HG03175 (cell line): ENCODE measurements around the gene PBX1.
"Not testable (repeated sequence)": the region's sequence is repeated elsewhere in the genome, so short reads cannot be mapped to it uniquely, and the experiment has no call there.

Experiments used
- ATAC-seq: cut with Tn5 transposase; IDR thresholded peaks from one replicate; pipeline ENCODE4 v1.9.1; 2021; ENCODE audit warnings: mild to moderate bottlenecking, moderate library complexity; ENCODE audit not compliant: unreplicated experiment

Gene PBX1

GRCh38 chr1:164558461-164559341 lies at the start of gene PBX1:
Gene PBX1 (plus strand): TSS chr1:164559184.
- ATAC-seq, result peak; percentile 100

GRCh38 chr1:164510435-164510834 lies 48.5 kb upstream of the PBX1 start:
- ATAC-seq, result no peak

- no peak for ATAC-seq
Observed at GRCh38 chr1:164511001-164511705, 47.8 kb upstream of the PBX1 start.

- no peak for ATAC-seq
Observed at GRCh38 chr1:164515231-164515630, 43.8 kb upstream of the PBX1 start.

- ATAC-seq, result no peak
Observed at GRCh38 chr1:164515711-164516331, 43.2 kb upstream of the PBX1 start.

GRCh38 chr1:164516591-164516990 lies 42.4 kb upstream of the PBX1 start:
- ATAC-seq, result no peak

- ATAC-seq, result no peak
Observed at GRCh38 chr1:164518692-164519332, 40.2 kb upstream of the PBX1 start.

GRCh38 chr1:164519426-164519825 lies 39.6 kb upstream of the PBX1 start:
- ATAC-seq, result no peak

GRCh38 chr1:164524810-164525209 lies 34.2 kb upstream of the PBX1 start:
- no peak for ATAC-seq

- no peak for ATAC-seq
Observed at GRCh38 chr1:164534863-164535610, 23.9 kb upstream of the PBX1 start.

GRCh38 chr1:164552463-164552988 lies 6.5 kb upstream of the PBX1 start:
- not testable (repeated sequence) for ATAC-seq

- no peak for ATAC-seq
Observed at GRCh38 chr1:164557270-164557669, 1.7 kb upstream of the PBX1 start.

GRCh38 chr1:164559342-164560051 lies 513 bp downstream of the PBX1 start:
- ATAC-seq, result no peak

GRCh38 chr1:164560121-164560541 lies 1.1 kb downstream of the PBX1 start:
- no peak for ATAC-seq

- no peak for ATAC-seq
Observed at GRCh38 chr1:164560556-164560955, 1.6 kb downstream of the PBX1 start.

- no peak for ATAC-seq
Observed at GRCh38 chr1:164561007-164561406, 2.0 kb downstream of the PBX1 start.

GRCh38 chr1:164561472-164561871 lies 2.5 kb downstream of the PBX1 start:
- ATAC-seq, result no peak

- no peak for ATAC-seq
Observed at GRCh38 chr1:164562061-164562460, 3.1 kb downstream of the PBX1 start.

- ATAC-seq, result no peak
Observed at GRCh38 chr1:164562511-164562910, 3.5 kb downstream of the PBX1 start.
